HepG2 (cell line): ENCODE measurements around the gene LRP1B.

Source experiments
- CCAR2 ChIP-seq: fragments of 200-400 bp; formaldehyde crosslinking; optimal IDR thresholded peaks from 2 replicates; pipeline ENCODE3; 2018; ENCODE audit warnings: low read depth, mild to moderate bottlenecking, low read length, moderate library complexity
- CEBPB ChIP-seq: IDR thresholded peaks from 2 replicates; pipeline ENCODE4 v1.6.1; 2011; ENCODE audit warnings: low read depth, low read length, improper control_type of control experiment, borderline replicate concordance
- CTCF ChIP-seq: sonication (generic); formaldehyde crosslinking; IDR thresholded peaks from 2 replicates; pipeline ENCODE4 v1.5.0; 2020; ENCODE audit warnings: mild to moderate bottlenecking, missing genetic modification reagents, moderate library complexity
- EP300 ChIP-seq, 3 experiments: sonication (generic) in 1 of 3; formaldehyde crosslinking in 1 of 3; IDR thresholded peaks; 2 replicates each; pipeline versions ENCODE4 v1.5.1 to v1.6.1; 2011 to 2020; ENCODE audit warnings: low read depth in 2 of 3, low read length in 2 of 3, borderline replicate concordance in 1 of 3, improper control_type of control experiment in 1 of 3, mild to moderate bottlenecking in 1 of 3, missing genetic modification reagents in 1 of 3, moderate library complexity in 1 of 3
- HDAC1 ChIP-seq: sonication (generic); formaldehyde crosslinking; IDR thresholded peaks from 2 replicates; pipeline ENCODE4 v1.5.1; 2020; ENCODE audit warnings: mild to moderate bottlenecking, missing genetic modification reagents
- HMGXB4 ChIP-seq, 2 experiments: sonication (generic) in 1 of 2; formaldehyde crosslinking in 1 of 2; IDR thresholded peaks; 2 replicates each; pipeline versions ENCODE4 v1.4.0 to v1.6.1; 2018 to 2020; ENCODE audit warnings: missing genetic modification reagents in 2 of 2, borderline replicate concordance in 1 of 2, low read depth in 1 of 2, mild to moderate bottlenecking in 1 of 2, missing biosample characterization in 1 of 2
- MAFK ChIP-seq, 2 experiments: IDR thresholded peaks in 1 of 2; conservative IDR thresholded peaks in 1 of 2; 2 replicates each; pipeline ENCODE4 v1.6.1; 2011; ENCODE audit warnings: improper control_type of control experiment in 2 of 2, low read length in 2 of 2
- NCOA1 ChIP-seq: sonication (generic); formaldehyde crosslinking; IDR thresholded peaks from 2 replicates; pipeline ENCODE4 v1.9.0; 2021; ENCODE audit warnings: missing genetic modification reagents
- SALL2 ChIP-seq: sonication (generic); formaldehyde crosslinking; IDR thresholded peaks from 2 replicates; pipeline ENCODE4 v1.8.1; 2023; ENCODE audit warnings: mild to moderate bottlenecking, missing genetic modification reagents, inconsistent platforms
- SP4 ChIP-seq: sonication (generic); formaldehyde crosslinking; IDR thresholded peaks from 2 replicates; pipeline ENCODE4 v1.8.1; 2023; ENCODE audit warnings: mild to moderate bottlenecking, missing genetic modification reagents
- ZKSCAN8 ChIP-seq: IDR thresholded peaks from 2 replicates; pipeline ENCODE4 v1.6.1; 2016; ENCODE audit warnings: borderline replicate concordance, missing genetic modification reagents, missing compliant biosample characterization
- ZNF10 ChIP-seq: sonication (generic); formaldehyde crosslinking; IDR thresholded peaks from 2 replicates; pipeline ENCODE4 v1.4.0; 2020; ENCODE audit warnings: mild to moderate bottlenecking, low read depth, missing genetic modification reagents, borderline replicate concordance

GRCh38 chr2:141620372-141620771 is 510.4 kb downstream of the LRP1B start:
- TF ChIP-seq NCOA1 (CRISPR knock-in tag) (no peak), CTCF (no peak), MAFK (conservative IDR thresholded peaks at IDR 0.05 in 1 of 2, IDR thresholded peaks at IDR 0.05 in 1 of 2; ENCODE audit: low read length in 2 of 2) (no peak), ZKSCAN8 (CRISPR knock-in tag) (no peak), HMGXB4 (CRISPR knock-in tag; IDR thresholded peaks at IDR 0.05; ENCODE audit: borderline replicate concordance in 1 of 2, low read depth in 1 of 2) (no peak), SALL2 (CRISPR knock-in tag) (no peak), ZNF10 (CRISPR knock-in tag) (no peak), SP4 (CRISPR knock-in tag) (no peak), HDAC1 (no peak), CCAR2 (no peak), CEBPB (no peak), EP300 (IDR thresholded peaks at IDR 0.05; ENCODE audit: low read depth in 2 of 2, low read length in 2 of 2) (no peak), EP300 (CRISPR knock-in tag; IDR thresholded peaks at IDR 0.05; ENCODE audit: borderline replicate concordance) (no peak)
